B cell (primary cell): ENCODE measurements around the gene RINT1. TPM values are rescaled to one million over a fixed set of nuclear protein-coding genes. Genes with fewer than 3 reads are reported as not detected.

Experiments used
- ATAC-seq: fragments of 200-7000 bp; cut with Tn5 transposase; one replicate; pipeline ENCODE4 v1.10.0; 2021; ENCODE audit warnings: low read depth, mild to moderate bottlenecking, moderate number of reproducible peaks, moderate library complexity
- CTCF ChIA-PET: fragments of 350-600 bp; sonication (Branson Sonifier 250); formaldehyde crosslinking; loops from one replicate; lab custom pipeline; 2021; ENCODE audit warnings: antibody characterized with exemption, inconsistent platforms; lab: Charles Lee
- POLR2A ChIA-PET: fragments of 350-600 bp; sonication (Branson Sonifier 250); formaldehyde crosslinking; loops from one replicate; lab custom pipeline; 2021; ENCODE audit warnings: antibody characterized with exemption; lab: Charles Lee
- DNase-seq: peaks from one replicate; pipeline ENCODE4 v3.0.0; 2013
- H2AFZ ChIP-seq: 2 replicates; pipeline ENCODE4 v1.6.1; 2012; ENCODE audit warnings: mild to moderate bottlenecking, low read depth, low read length; ENCODE audit not compliant: insufficient read depth, poor library complexity, severe bottlenecking
- H3K27ac ChIP-seq, 2 donors: 1 replicate in 1 of 2; 2 replicates in 1 of 2; pipeline ENCODE4 v1.5.1; 2012 to 2013; ENCODE audit warnings: low read length in 2 of 2, mild to moderate bottlenecking in 2 of 2, moderate library complexity in 1 of 2
- H3K27me3 ChIP-seq, 4 experiments: fragments of 200-600 bp in 1 of 4; sonication (generic) in 1 of 4; replicated peaks in 1 of 4; 1 replicate in 2 of 4; 2 replicates in 2 of 4; pipeline versions ENCODE4 v1.6.1 to v1.7.0; 2013 to 2016; ENCODE audit warnings: low read length in 3 of 4, mild to moderate bottlenecking in 2 of 4, mixed read lengths in 1 of 4, moderate library complexity in 1 of 4; ENCODE audit not compliant: insufficient read depth in 4 of 4, control insufficient read depth in 3 of 4; ENCODE audit errors: control extremely low read depth in 1 of 4
- H3K36me3 ChIP-seq, 2 experiments: replicated peaks in 1 of 2; 1 replicate in 1 of 2; 2 replicates in 1 of 2; pipeline versions ENCODE4 v1.6.1 to v1.7.1; 2013; ENCODE audit warnings: low read length in 1 of 2; ENCODE audit not compliant: insufficient read depth in 2 of 2, control insufficient read depth in 1 of 2; ENCODE audit errors: control extremely low read depth in 1 of 2, extremely low read depth in 1 of 2
- H3K4me1 ChIP-seq, 2 donors: fragments of 200-600 bp in 1 of 2; sonication (generic) in 1 of 2; 1 replicate in 1 of 2; 2 replicates in 1 of 2; pipeline versions ENCODE4 v1.5.1 to v1.6.1; 2013 to 2017; ENCODE audit warnings: low read length in 2 of 2; ENCODE audit not compliant: control insufficient read depth in 2 of 2, insufficient read depth in 2 of 2
- H3K4me2 ChIP-seq: replicated peaks from 2 replicates; pipeline ENCODE3; 2012; ENCODE audit warnings: mild to moderate bottlenecking, low read depth, low read length; ENCODE audit not compliant: poor library complexity, severe bottlenecking
- H3K4me3 ChIP-seq, 5 experiments: fragments of 200-600 bp in 1 of 5; sonication (generic) in 1 of 5; 1 replicate in 3 of 5; 2 replicates in 2 of 5; pipeline versions ENCODE4 v1.5.1 to v1.7.0; 2011 to 2016; ENCODE audit warnings: low read length in 4 of 5, mild to moderate bottlenecking in 4 of 5, low read depth in 2 of 5, control low read depth in 1 of 5, moderate library complexity in 1 of 5; ENCODE audit not compliant: insufficient read depth in 1 of 5; ENCODE audit errors: control extremely low read depth in 1 of 5, extremely low read depth in 1 of 5
- H3K79me2 ChIP-seq: fragments of 200-600 bp; sonication (generic); one replicate; pipeline ENCODE4 v1.6.0; 2016; ENCODE audit warnings: low read length; ENCODE audit not compliant: control insufficient read depth, insufficient read depth
- H3K9ac ChIP-seq: fragments of 200-600 bp; sonication (generic); 2 replicates; pipeline ENCODE4 v1.6.1; 2017; ENCODE audit warnings: mild to moderate bottlenecking, low read length, moderate library complexity
- H3K9me3 ChIP-seq, 3 donors: one replicate each; pipeline versions ENCODE4 v1.6.1 to v1.7.1; 2013; ENCODE audit warnings: low read length in 2 of 3; ENCODE audit not compliant: control insufficient read depth in 2 of 3, insufficient read depth in 1 of 3; ENCODE audit errors: control extremely low read depth in 1 of 3
- H4K20me1 ChIP-seq: 2 replicates; pipeline ENCODE4 v1.6.0; 2012; ENCODE audit warnings: mild to moderate bottlenecking, low read length; ENCODE audit not compliant: insufficient read depth, control insufficient read depth, poor library complexity, severe bottlenecking
- H3K27ac Mint-ChIP-seq: one replicate; pipeline ENCODE4 v1.8.0; 2021; ENCODE audit warnings: mixed read lengths
- H3K27me3 Mint-ChIP-seq: one replicate; pipeline ENCODE4 v1.8.0; 2021; ENCODE audit warnings: mixed read lengths
- H3K4me1 Mint-ChIP-seq: one replicate; pipeline ENCODE4 v1.8.0; 2021; ENCODE audit warnings: mixed read lengths
- H3K4me3 Mint-ChIP-seq: one replicate; pipeline ENCODE4 v1.8.0; 2021; ENCODE audit warnings: mixed read lengths
- H3K9me3 Mint-ChIP-seq: one replicate; pipeline ENCODE4 v1.8.0; 2022; ENCODE audit warnings: mixed read lengths; ENCODE audit not compliant: insufficient read depth
- CTCF ChIP-seq: fragments of 200-600 bp; IDR thresholded peaks from one replicate; pipeline ENCODE4 v1.8.0; 2022; ENCODE audit warnings: antibody characterized with exemption, mild to moderate bottlenecking
- EZH2 ChIP-seq: IDR thresholded peaks from 2 replicates; pipeline ENCODE4 v1.6.1; 2012; ENCODE audit warnings: borderline replicate concordance, low read depth, mild to moderate bottlenecking, moderate library complexity, low read length; ENCODE audit not compliant: insufficient read depth, poor library complexity, severe bottlenecking
- WGBS: methylation state at CpG from one replicate; pipeline ENCODE4 v1.1.5; 2013; ENCODE audit warnings: missing lambda C conversion rate; ENCODE audit not compliant: insufficient coverage; 5-methylcytosine and 5-hydroxymethylcytosine counted together
- intact Hi-C: fragments of 100-400 bp; cut with micrococcal nuclease; formaldehyde crosslinking; loops from one replicate; pipeline ENCODE4 v1.10.0; 2022
- polyA plus RNA-seq: library from polyadenylated mRNA; depleted of rRNA; stranded (reverse); fragments of >200 nt; gene quantifications from 2 replicates; pipeline ENCODE4 v1.2.3, GENCODE V29; 2012
- total RNA-seq, 2 donors: library from RNA; stranded (reverse); fragments of 120-200 nt in 1 of 2; gene quantifications; 1 replicate in 1 of 2; 2 replicates in 1 of 2; pipeline versions ENCODE4 v1.2.3 to v1.2.4, GENCODE V29; 2013 to 2022

Gene RINT1
- total and polyA plus RNA-seq, 2 donors (not counting 1 experiment from before 2014, with no cell fraction given), result 12.4 to 27.2 TPM

DNA sequence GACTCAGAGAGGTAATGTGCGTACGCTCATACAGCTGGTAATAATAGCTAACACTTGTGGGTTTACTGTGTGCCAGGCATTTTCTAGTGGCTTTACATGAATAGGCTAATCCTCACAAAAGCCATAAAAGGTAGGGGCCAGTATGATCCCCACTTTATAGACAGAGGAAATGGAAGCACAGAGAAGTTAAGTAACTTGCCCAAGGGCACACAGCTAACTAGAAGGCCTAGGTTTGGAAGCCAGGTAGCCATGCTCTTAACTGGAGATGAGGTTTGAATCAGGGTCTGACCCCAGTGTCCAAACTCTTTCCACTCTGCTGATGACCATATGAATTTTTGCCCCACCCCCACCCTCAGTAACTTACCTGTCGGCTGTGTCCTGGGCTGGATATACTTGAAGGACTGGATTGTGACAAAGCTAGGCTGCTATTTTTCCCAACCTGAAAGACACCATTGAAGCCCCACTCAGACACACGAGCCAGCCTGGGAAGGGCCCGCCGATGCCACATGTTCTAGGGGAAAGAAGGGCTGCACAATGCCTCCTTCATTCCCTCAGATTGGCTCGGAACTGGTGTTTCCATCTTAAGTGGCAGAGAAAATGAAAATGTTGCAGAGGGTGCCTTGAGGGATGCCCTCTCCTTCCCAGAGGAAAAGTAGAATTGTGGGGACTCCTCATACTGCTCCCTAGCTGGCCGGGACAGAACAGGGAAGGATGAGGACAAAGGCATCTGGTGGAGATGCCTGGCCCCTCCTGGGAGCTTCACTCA lies 78.3 kb downstream of the RINT1 start:
- no peaks in the 10 kb centered on the region for H3K4me1 ChIP-seq
- no peak overlapping the region for H3K4me3 ChIP-seq
- Mint-ChIP-seq H3K27me3 (no peaks in the 10 kb centered on the region), H3K4me1 (no peaks in the 10 kb centered on the region), H3K4me3 (no peak overlapping the region), H3K27ac (no peak overlapping the region), H3K9me3 (no peaks in the 10 kb centered on the region)
- H4K20me1 ChIP-seq, result no peaks in the 10 kb centered on the region
- H2AFZ ChIP-seq, result no peak overlapping the region
- no peaks in the 10 kb centered on the region for H3K9me3 ChIP-seq
- H3K79me2 ChIP-seq, result no peaks in the 10 kb centered on the region
- H3K4me2 ChIP-seq, result no peak overlapping the region
- ChIA-PET POLR2A (no interaction called here), CTCF (no interaction called here)
- DNase-seq (no peak), ATAC-seq (no peak)
- H3K36me3 ChIP-seq, result peaks cover 0 to 28% of the 10 kb centered on the region in 2 experiments
- 100% methylated on average over 7 of the region's 8 CpGs for WGBS
- no peaks in the 10 kb centered on the region for H3K27me3 ChIP-seq
- no peak overlapping the region for H3K27ac ChIP-seq
- intact Hi-C loops, result no loop called here
- TF ChIP-seq EZH2, result no peak
- no peak for TF ChIP-seq CTCF
- no peak overlapping the region for H3K9ac ChIP-seq
